WTC11 (cell line): Measurements from ENCODE around the gene ZNF75A. TPM values are rescaled to one million over a fixed set of nuclear protein-coding genes. Genes with fewer than 3 reads are reported as not detected.
A peak's percentile ranks its signal among the peaks of the same experiment; 100 is the strongest.

Experiments used
- ATAC-seq: fragments of 200-7000 bp; cut with Tn5 transposase; 2 replicates; pipeline ENCODE4 v1.10.0; 2021; ENCODE audit warnings: mild to moderate bottlenecking, moderate library complexity
- Bru-seq: library from RNA; stranded (reverse); fragments of 400-500 nt; gene quantifications from one replicate; lab custom pipeline; 2021; lab: Mats Ljungman, UMichigan
- CTCF ChIA-PET: fragments of 300-600 bp; sonication (Branson Sonifier 250); formaldehyde crosslinking; loops from one replicate; lab custom pipeline; 2021; ENCODE audit warnings: antibody characterized with exemption; lab: Charles Lee
- POLR2A ChIA-PET: fragments of 350-600 bp; sonication (Branson Sonifier 250); formaldehyde crosslinking; loops from one replicate; lab custom pipeline; 2021; ENCODE audit warnings: antibody characterized with exemption; lab: Charles Lee
- DNase-seq: peaks from one replicate; pipeline ENCODE4 v3.0.0; 2021; ENCODE audit warnings: low spot score
- H3K27ac Mint-ChIP-seq: 2 replicates; pipeline ENCODE4 v1.8.0; 2021; ENCODE audit warnings: mixed read lengths
- H3K27me3 Mint-ChIP-seq: 2 replicates; pipeline ENCODE4 v1.8.0; 2021; ENCODE audit warnings: low read depth, mild to moderate bottlenecking, moderate library complexity, mixed read lengths
- H3K36me3 Mint-ChIP-seq: 2 replicates; pipeline ENCODE4 v1.8.0; 2021; ENCODE audit warnings: mixed read lengths
- H3K4me1 Mint-ChIP-seq: 2 replicates; pipeline ENCODE4 v1.8.0; 2022; ENCODE audit warnings: mixed read lengths
- H3K4me3 Mint-ChIP-seq: 2 replicates; pipeline ENCODE4 v1.8.0; 2021; ENCODE audit warnings: mild to moderate bottlenecking, moderate library complexity, mixed read lengths
- H3K9me3 Mint-ChIP-seq: 2 replicates; pipeline ENCODE4 v1.8.0; 2021; ENCODE audit warnings: mixed read lengths
- AR ChIP-seq: fragments of 250-450 bp; sonication (Bioruptor Pico); IDR thresholded peaks from 2 replicates; pipeline ENCODE4 v1.9.0; 2021; ENCODE audit warnings: mild to moderate bottlenecking
- ARID4B ChIP-seq: sonication (generic); formaldehyde crosslinking; IDR thresholded peaks from 2 replicates; pipeline ENCODE4 v1.8.0; 2023; ENCODE audit warnings: missing genetic modification reagents, mild to moderate bottlenecking, borderline replicate concordance
- CTCF ChIP-seq: fragments of 200-600 bp; IDR thresholded peaks from 2 replicates; pipeline ENCODE4 v1.8.0; 2022; ENCODE audit warnings: antibody characterized with exemption
- E2F4 ChIP-seq: sonication (generic); formaldehyde crosslinking; IDR thresholded peaks from 2 replicates; pipeline ENCODE4 v1.8.1; 2022; ENCODE audit warnings: low read depth, mild to moderate bottlenecking, moderate library complexity, missing genetic modification reagents, borderline replicate concordance
- ELF4 ChIP-seq: sonication (generic); formaldehyde crosslinking; IDR thresholded peaks from 2 replicates; pipeline ENCODE4 v1.8.1; 2022; ENCODE audit warnings: low read depth, mild to moderate bottlenecking, moderate library complexity, missing genetic modification reagents
- FOXP1 ChIP-seq: sonication (generic); formaldehyde crosslinking; IDR thresholded peaks from 2 replicates; pipeline ENCODE4 v1.8.0; 2022; ENCODE audit warnings: missing genetic modification reagents, mild to moderate bottlenecking, moderate library complexity, borderline replicate concordance
- GABPB1 ChIP-seq: sonication (generic); formaldehyde crosslinking; IDR thresholded peaks from 2 replicates; pipeline ENCODE4 v1.8.1; 2023; ENCODE audit warnings: mild to moderate bottlenecking, missing genetic modification reagents
- GTF2I ChIP-seq: fragments of 250-450 bp; sonication (Bioruptor Pico); conservative IDR thresholded peaks from 2 replicates; pipeline ENCODE4 v1.4.0; 2021; ENCODE audit warnings: mild to moderate bottlenecking
- MXD4 ChIP-seq: fragments of 250-450 bp; sonication (Bioruptor Pico); IDR thresholded peaks from 2 replicates; pipeline ENCODE4 v1.8.0; 2021; ENCODE audit warnings: mild to moderate bottlenecking, moderate library complexity, borderline replicate concordance
- NFE2L1 ChIP-seq: sonication (generic); formaldehyde crosslinking; IDR thresholded peaks from 2 replicates; pipeline ENCODE4 v1.8.1; 2023; ENCODE audit warnings: missing genetic modification reagents
- PRRX2 ChIP-seq: fragments of 250-450 bp; sonication (Bioruptor Pico); IDR thresholded peaks from 2 replicates; pipeline ENCODE4 v1.8.0; 2021; ENCODE audit warnings: mild to moderate bottlenecking
- SMAD4 ChIP-seq: sonication (generic); formaldehyde crosslinking; IDR thresholded peaks from 2 replicates; pipeline ENCODE4 v1.8.0; 2022; ENCODE audit warnings: mild to moderate bottlenecking, missing genetic modification reagents
- STAT6 ChIP-seq: sonication (generic); formaldehyde crosslinking; conservative IDR thresholded peaks from 2 replicates; pipeline ENCODE4 v1.8.1; 2023; ENCODE audit warnings: mild to moderate bottlenecking, low read depth, missing genetic modification reagents, moderate library complexity
- USF2 ChIP-seq: sonication (generic); formaldehyde crosslinking; IDR thresholded peaks from 2 replicates; pipeline ENCODE4 v1.8.1; 2023; ENCODE audit warnings: mild to moderate bottlenecking, missing genetic modification reagents, moderate library complexity
- ZBTB43 ChIP-seq: sonication (generic); formaldehyde crosslinking; IDR thresholded peaks from 2 replicates; pipeline ENCODE4 v1.8.1; 2023; ENCODE audit warnings: mild to moderate bottlenecking, missing genetic modification reagents
- ZNF121 ChIP-seq: sonication (generic); formaldehyde crosslinking; IDR thresholded peaks from 2 replicates; pipeline ENCODE4 v1.8.0; 2023; ENCODE audit warnings: missing genetic modification reagents
- ZNF138 ChIP-seq: sonication (generic); formaldehyde crosslinking; conservative IDR thresholded peaks from 2 replicates; pipeline ENCODE4 v1.8.1; 2022; ENCODE audit warnings: mild to moderate bottlenecking, moderate library complexity, missing genetic modification reagents
- ZNF416 ChIP-seq: fragments of 250-450 bp; sonication (Bioruptor Pico); IDR thresholded peaks from 2 replicates; pipeline ENCODE4 v1.9.0; 2021; ENCODE audit warnings: mild to moderate bottlenecking, inconsistent platforms
- long read RNA-seq, 3 experiments: library from RNA in 1 of 3; library from capped mRNA in 1 of 3; library from polyadenylated mRNA in 1 of 3; unstranded in 2 of 3; stranded (forward) in 1 of 3; transcript quantifications; one replicate each; pipeline ENCODE4 v2.0.0, GENCODE V29; 2021
- total RNA-seq: library from RNA; stranded (reverse); gene quantifications from 3 replicates; pipeline ENCODE4 v1.2.3, GENCODE V29; 2021

ZNF75A gene
- total RNA-seq (21.8 to 31.5 TPM (median 23.5 TPM) in 3 replicates), Bru-seq, nascent RNA (percentile 87 among the genes with signal in this experiment)
- long read RNA-seq, experiment 1, partial matches to known transcripts: 6 of 52 reads
- long read RNA-seq, experiment 1, other reads (novel, unspliced or antisense): 41 of 52 reads
- long read RNA-seq, experiment 2, partial matches to known transcripts: 2 of 12 reads
- long read RNA-seq, experiment 2, other reads (novel, unspliced or antisense): 9 of 12 reads
- long read RNA-seq, experiment 3, partial matches to known transcripts: 14 of 27 reads
- long read RNA-seq, experiment 3, other reads (novel, unspliced or antisense): 8 of 27 reads

GRCh38 chr16:3305109-3306068, at the start of gene ZNF75A, which contains the start of gene TIGD7:
Gene ZNF75A (plus strand): TSS chr16:3305497. CDS start chr16:3308429, 2,932 bp downstream.
Gene TIGD7 (minus strand): TSS chr16:3305430. CDS start chr16:3300614, 4,816 bp downstream.
- H3K4me1 Mint-ChIP-seq: peaks cover 8% of the 10 kb centered on the region
- H3K27ac Mint-ChIP-seq: no peak within 1 kb of the TSS; the same call in 1 of the 2 replicates
- CTCF ChIA-PET: interaction anchor here (1.2 to 1.4 kb wide), 3 partner anchors 9 to 134 kb away, joined by 3 to 5 read pairs (median 3); no protein-coding TSS in a partner anchor
- H3K36me3 Mint-ChIP-seq: peaks cover 72% of the 10 kb centered on the region
- peaks cover 39% of the 10 kb centered on the region for H3K9me3 Mint-ChIP-seq
- H3K4me3 Mint-ChIP-seq: peak within 1 kb of the TSS; percentile 77
- ATAC-seq (peak; percentile 98), DNase-seq (peak; percentile 84)
- POLR2A ChIA-PET: interaction anchor here (0.5 to 2.2 kb wide), 4 partner anchors 11 to 396 kb away, joined by 3 to 12 read pairs (median 8); partner anchors contain the start of genes ZNF174, ZNF263 and ZSCAN32
- H3K27me3 Mint-ChIP-seq: peaks cover 25% of the 10 kb centered on the region
- TF ChIP-seq PRRX2 (CRISPR knock-in tag) (no peak), E2F4 (peak; percentile 87), ZNF121 (peak; percentile 75; the same call in 1 of the 2 replicates), ELF4 (CRISPR knock-in tag) (peak; percentile 94), GABPB1 (peak; percentile 52), FOXP1 (peak; percentile 96), GTF2I (CRISPR knock-in tag) (no peak), CTCF (no peak), NFE2L1 (CRISPR knock-in tag) (peak; percentile 75; the same call in 1 of the 2 replicates), ZNF138 (CRISPR knock-in tag) (peak; percentile 96), AR (no peak), STAT6 (CRISPR knock-in tag) (0 out of 2 replicates have a peak, but pooled peaks have one; percentile 63), ZBTB43 (CRISPR knock-in tag) (peak; percentile 94), USF2 (peak; percentile 44; the same call in 1 of the 2 replicates), MXD4 (CRISPR knock-in tag) (no peak), ARID4B (CRISPR knock-in tag) (peak; percentile 99), SMAD4 (peak; percentile 98), ZNF416 (CRISPR knock-in tag) (no peak)
